Mesenchymal stem cell (in vitro differentiated cells and primary cell): Measurements from ENCODE around the gene GAL.

Source experiments
- DNase-seq: peaks from one replicate; pipeline ENCODE4 v3.0.0-alpha.2; 2013
- H2AFZ ChIP-seq: one replicate; pipeline ENCODE4 v1.6.1; 2013; ENCODE audit warnings: low read depth, mild to moderate bottlenecking, control low read depth, inconsistent platforms, low read length, moderate library complexity
- H2AK5ac ChIP-seq: 2 replicates; pipeline ENCODE4 v1.6.1; 2013; ENCODE audit warnings: low read length, moderate library complexity, mild to moderate bottlenecking, inconsistent platforms; ENCODE audit not compliant: severe bottlenecking
- H2BK120ac ChIP-seq: one replicate; pipeline ENCODE4 v1.6.1; 2013; ENCODE audit warnings: low read depth, mild to moderate bottlenecking, inconsistent platforms, low read length, moderate library complexity
- H2BK12ac ChIP-seq, 2 experiments: one replicate each; pipeline ENCODE4 v1.6.1; 2013; ENCODE audit warnings: inconsistent platforms in 2 of 2, low read length in 2 of 2, mild to moderate bottlenecking in 2 of 2, moderate library complexity in 2 of 2, control low read depth in 1 of 2
- H2BK15ac ChIP-seq: one replicate; pipeline ENCODE4 v1.6.1; 2013; ENCODE audit warnings: mild to moderate bottlenecking, low read depth, inconsistent platforms; ENCODE audit not compliant: poor library complexity, severe bottlenecking
- H2BK5ac ChIP-seq: 2 replicates; pipeline ENCODE4 v1.6.1; 2013; ENCODE audit warnings: low read depth, mild to moderate bottlenecking, low read length, control low read depth, inconsistent platforms; ENCODE audit not compliant: poor library complexity, severe bottlenecking
- H3K14ac ChIP-seq, 2 experiments: one replicate each; pipeline ENCODE4 v1.6.1; 2013; ENCODE audit warnings: inconsistent platforms in 2 of 2, low read length in 2 of 2, control low read depth in 1 of 2, mild to moderate bottlenecking in 1 of 2, moderate library complexity in 1 of 2
- H3K18ac ChIP-seq, 2 experiments: one replicate each; pipeline ENCODE4 v1.6.1; 2013; ENCODE audit warnings: inconsistent platforms in 2 of 2, low read length in 2 of 2, control low read depth in 1 of 2, low read depth in 1 of 2, mild to moderate bottlenecking in 1 of 2
- H3K23ac ChIP-seq, 2 experiments: one replicate each; pipeline ENCODE4 v1.6.1; 2013; ENCODE audit warnings: inconsistent platforms in 2 of 2, low read length in 2 of 2, mild to moderate bottlenecking in 2 of 2, moderate library complexity in 2 of 2, control low read depth in 1 of 2
- H3K27ac ChIP-seq: 2 replicates; pipeline ENCODE4 v1.5.1; 2013; ENCODE audit warnings: mild to moderate bottlenecking, moderate library complexity, low read length, control low read depth, inconsistent platforms; ENCODE audit not compliant: poor library complexity, severe bottlenecking
- H3K27me3 ChIP-seq, 2 experiments: 2 replicates each; pipeline versions ENCODE4 v1.6.1 to v1.7.0; 2013; ENCODE audit warnings: low read length in 2 of 2, mild to moderate bottlenecking in 2 of 2, moderate library complexity in 2 of 2, control low read depth in 1 of 2, inconsistent platforms in 1 of 2; ENCODE audit not compliant: control insufficient read depth in 1 of 2, insufficient read depth in 1 of 2
- H3K36me3 ChIP-seq, 2 experiments: 2 replicates each; pipeline versions ENCODE4 v1.6.1 to v1.7.0; 2013; ENCODE audit warnings: low read length in 2 of 2, control low read depth in 1 of 2, inconsistent platforms in 1 of 2, low read depth in 1 of 2, mild to moderate bottlenecking in 1 of 2; ENCODE audit not compliant: insufficient read depth in 2 of 2, control insufficient read depth in 1 of 2
- H3K4ac ChIP-seq, 2 experiments: one replicate each; pipeline ENCODE4 v1.6.1; 2013; ENCODE audit warnings: inconsistent platforms in 2 of 2, low read length in 2 of 2, mild to moderate bottlenecking in 2 of 2, moderate library complexity in 2 of 2, control low read depth in 1 of 2, low read depth in 1 of 2
- H3K4me1 ChIP-seq: 2 replicates; pipeline ENCODE4 v1.6.1; 2013; ENCODE audit warnings: low read depth, low read length, control low read depth; ENCODE audit not compliant: control insufficient read depth, insufficient read depth
- H3K4me2 ChIP-seq: 2 replicates; pipeline ENCODE4 v1.6.1; 2013; ENCODE audit warnings: low read length, mild to moderate bottlenecking, inconsistent platforms; ENCODE audit not compliant: poor library complexity, severe bottlenecking
- H3K4me3 ChIP-seq, 2 experiments: 2 replicates each; pipeline versions ENCODE4 v1.5.1 to v1.7.0; 2013; ENCODE audit warnings: low read length in 2 of 2, mild to moderate bottlenecking in 2 of 2, control low read depth in 1 of 2, low read depth in 1 of 2; ENCODE audit not compliant: insufficient read depth in 1 of 2
- H3K79me1 ChIP-seq: replicated peaks from 2 replicates; pipeline ENCODE4 v1.6.1; 2013; ENCODE audit warnings: mild to moderate bottlenecking, control low read depth, low read length, inconsistent platforms; ENCODE audit not compliant: poor library complexity, severe bottlenecking
- H3K9ac ChIP-seq: 2 replicates; pipeline ENCODE4 v1.7.0; 2013; ENCODE audit warnings: mild to moderate bottlenecking, low read length, moderate library complexity
- H3K9me3 ChIP-seq: 2 replicates; pipeline ENCODE4 v1.7.0; 2013; ENCODE audit warnings: mild to moderate bottlenecking, low read length; ENCODE audit not compliant: control insufficient read depth
- H4K8ac ChIP-seq: one replicate; pipeline ENCODE4 v1.6.1; 2013; ENCODE audit warnings: inconsistent platforms, mild to moderate bottlenecking, low read length, moderate library complexity
- H4K91ac ChIP-seq: one replicate; pipeline ENCODE4 v1.6.1; 2013; ENCODE audit warnings: mild to moderate bottlenecking, low read length, inconsistent platforms
- WGBS: methylation state at CpG from one replicate; pipeline ENCODE4 v1.1.7; 2013; ENCODE audit warnings: mixed read lengths; 5-methylcytosine and 5-hydroxymethylcytosine counted together

GAL gene

GRCh38 chr11:68690671-68691401 is 6.5 kb downstream of the GAL start:
- Histone ChIP-seq H4K8ac (no peak overlapping the region), H2AK5ac (no peak overlapping the region), H3K79me1 (no peaks in the 10 kb centered on the region), H3K4me2 (no peak overlapping the region), H3K9me3 (peaks cover 9% of the 10 kb centered on the region), H3K36me3 (no peaks in the 10 kb centered on the region), H2AFZ (no peak overlapping the region), H3K23ac (no peak overlapping the region), H4K91ac (no peak overlapping the region), H2BK12ac (no peak overlapping the region), H3K4ac (no peak overlapping the region), H3K9ac (no peak overlapping the region), H2BK120ac (no peak overlapping the region), H3K18ac (no peak overlapping the region), H3K27ac (no peak overlapping the region), H2BK15ac (no peak overlapping the region), H3K14ac (no peak overlapping the region), H3K4me1 (no peaks in the 10 kb centered on the region), H3K27me3 (peaks cover 80 to 95% of the 10 kb centered on the region in 2 experiments), H3K4me3 (no peak overlapping the region), H2BK5ac (no peak overlapping the region)
- WGBS, result 85% methylated on average over 16 of the region's 16 CpGs
- DNase-seq, result no peak

GRCh38 chr11:68691402-68691784 is 7.0 kb downstream of the GAL start:
- Histone ChIP-seq H2AK5ac (no peak overlapping the region), H3K9me3 (peaks cover 13% of the 10 kb centered on the region), H4K8ac (no peak overlapping the region), H3K27ac (no peak overlapping the region), H3K4ac (no peak overlapping the region), H2BK15ac (no peak overlapping the region), H3K18ac (no peak overlapping the region), H2AFZ (no peak overlapping the region), H3K23ac (no peak overlapping the region), H3K4me2 (no peak overlapping the region), H2BK5ac (no peak overlapping the region), H3K4me1 (no peaks in the 10 kb centered on the region), H3K27me3 (peaks cover 79 to 95% of the 10 kb centered on the region in 2 experiments), H3K36me3 (no peaks in the 10 kb centered on the region), H3K4me3 (no peak overlapping the region), H3K79me1 (no peaks in the 10 kb centered on the region), H3K14ac (no peak overlapping the region), H3K9ac (no peak overlapping the region), H2BK120ac (no peak overlapping the region), H2BK12ac (no peak overlapping the region), H4K91ac (peak overlapping the region; percentile 34)
- 77% methylated on average over 9 of the region's 9 CpGs for WGBS
- no peak for DNase-seq

GRCh38 chr11:68692115-68692514 is 7.8 kb downstream of the GAL start:
- no peak overlapping the region for H3K4me2 ChIP-seq
- peaks cover 72 to 87% of the 10 kb centered on the region in 2 experiments for H3K27me3 ChIP-seq
- H3K27ac ChIP-seq, result no peak overlapping the region
- no peak overlapping the region for H4K91ac ChIP-seq
- H2BK5ac ChIP-seq, result no peak overlapping the region
- H3K9me3 ChIP-seq, result peaks cover 19% of the 10 kb centered on the region
- no peak overlapping the region for H2AK5ac ChIP-seq
- no peaks in the 10 kb centered on the region for H3K79me1 ChIP-seq
- no peaks in the 10 kb centered on the region for H3K4me1 ChIP-seq
- no peak overlapping the region for H2BK15ac ChIP-seq
- no peak overlapping the region for H2BK120ac ChIP-seq
- H3K4ac ChIP-seq, result no peak overlapping the region
- WGBS, result 91% methylated on average over 9 of the region's 10 CpGs
- no peak overlapping the region for H3K14ac ChIP-seq
- no peak overlapping the region for H4K8ac ChIP-seq
- DNase-seq, result no peak
- no peak overlapping the region for H2BK12ac ChIP-seq
- H2AFZ ChIP-seq, result no peak overlapping the region
- no peak overlapping the region for H3K9ac ChIP-seq
- H3K18ac ChIP-seq, result no peak overlapping the region
- H3K36me3 ChIP-seq, result no peaks in the 10 kb centered on the region
- H3K23ac ChIP-seq, result no peak overlapping the region
- no peak overlapping the region for H3K4me3 ChIP-seq

- no peak overlapping the region for H2AFZ ChIP-seq
- no peak overlapping the region for H2BK15ac ChIP-seq
- 83% methylated on average over 15 of the region's 15 CpGs for WGBS
These were observed 8.6 kb downstream of the GAL start for GRCh38 chr11:68692871-68693483.

More at GRCh38 chr11:68692871-68693483, 8.6 kb downstream of the GAL start:
- no peak overlapping the region for H3K27ac ChIP-seq
- no peak overlapping the region for H3K4me3 ChIP-seq
- H3K4ac ChIP-seq, result no peak overlapping the region
- no peak overlapping the region for H2BK5ac ChIP-seq
- DNase-seq, result no peak
- no peak overlapping the region for H4K91ac ChIP-seq
- H3K27me3 ChIP-seq, result peaks cover 64 to 83% of the 10 kb centered on the region in 2 experiments
- no peak overlapping the region for H2BK120ac ChIP-seq
- no peak overlapping the region for H3K4me2 ChIP-seq
- H3K36me3 ChIP-seq, result no peaks in the 10 kb centered on the region
- H4K8ac ChIP-seq, result no peak overlapping the region
- H3K9ac ChIP-seq, result no peak overlapping the region
- no peak overlapping the region for H3K23ac ChIP-seq
- H3K14ac ChIP-seq, result no peak overlapping the region
- H3K18ac ChIP-seq, result no peak overlapping the region
- H3K9me3 ChIP-seq, result peaks cover 23% of the 10 kb centered on the region
- H3K79me1 ChIP-seq, result no peaks in the 10 kb centered on the region
- H2BK12ac ChIP-seq, result no peak overlapping the region
- H3K4me1 ChIP-seq, result no peaks in the 10 kb centered on the region
- H2AK5ac ChIP-seq, result no peak overlapping the region
